ENCODE measurements around the gene RBM12.

RBM12 gene

GRCh38 chr20:35704514-35705261 lies 40.0 kb upstream of the RBM12 start:
- H3K4me3 ChIP-seq (ENCODE audit: low read depth in 1 of 2, low read length in 2 of 2): no peak overlapping the region
- H3K4me1 ChIP-seq (ENCODE audit: control insufficient read depth in 1 of 2, insufficient read depth in 2 of 2, low read length in 2 of 2): peaks cover 6 to 14% of the 10 kb centered on the region in 2 donors
- peaks cover 45 to 59% of the 10 kb centered on the region in 2 donors for H3K36me3 ChIP-seq (ENCODE audit: control insufficient read depth in 1 of 2, insufficient read depth in 2 of 2, low read length in 2 of 2)
- no peak overlapping the region for H3K27ac ChIP-seq (ENCODE audit: low read length)
- no peaks in the 10 kb centered on the region for H3K27me3 ChIP-seq (ENCODE audit: low read depth, low read length)
- H3K9me3 ChIP-seq (ENCODE audit: control insufficient read depth in 1 of 2, low read length in 2 of 2): no peaks in the 10 kb centered on the region

DNA sequence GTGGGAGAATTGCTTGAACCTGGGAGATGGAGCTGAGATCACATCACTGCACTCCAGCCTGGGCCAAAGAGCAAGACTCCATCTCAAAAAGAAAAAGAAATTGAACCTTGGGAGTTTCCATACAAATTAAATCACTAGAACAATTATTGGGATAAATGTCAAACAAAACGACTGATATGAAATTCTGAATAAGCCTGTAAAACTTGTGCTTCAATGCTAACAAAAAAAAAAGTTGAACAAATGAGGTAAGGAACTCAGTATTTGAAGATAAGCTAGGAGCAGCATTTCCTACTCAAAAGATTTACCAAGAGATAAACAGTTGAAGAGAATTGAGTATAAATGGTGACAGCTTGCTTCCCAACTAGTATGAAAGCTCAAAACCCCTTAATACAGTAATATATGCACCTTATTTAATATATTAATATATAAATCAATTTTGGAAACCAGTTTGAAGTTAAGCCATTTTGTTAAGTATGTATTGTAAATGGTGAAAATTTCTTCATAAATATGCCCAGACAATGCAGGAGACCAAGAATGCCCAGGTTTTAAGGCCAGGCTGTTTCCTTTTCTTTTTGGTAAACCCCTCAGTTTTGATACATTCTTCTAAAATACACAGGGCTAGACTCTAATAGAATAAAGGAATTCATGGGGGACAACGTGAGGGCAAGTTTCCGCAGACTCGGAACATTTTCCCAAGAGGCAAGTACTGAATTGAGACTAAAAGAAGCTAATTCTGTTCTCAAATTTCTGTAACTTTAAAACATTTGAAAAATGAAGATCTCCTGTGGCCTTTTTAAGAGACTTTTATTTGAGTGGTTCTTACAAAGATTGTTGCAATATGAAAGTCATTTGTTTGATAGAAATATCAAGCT lies 38.4 kb upstream of the RBM12 start:
- Histone ChIP-seq H3K4me1 (ENCODE audit: control insufficient read depth in 1 of 2, insufficient read depth in 2 of 2, low read length in 2 of 2) (peaks cover 8 to 14% of the 10 kb centered on the region in 2 donors), H3K27me3 (ENCODE audit: low read depth, low read length) (no peaks in the 10 kb centered on the region), H3K27ac (ENCODE audit: low read length) (no peak overlapping the region), H3K36me3 (ENCODE audit: control insufficient read depth in 1 of 2, insufficient read depth in 2 of 2, low read length in 2 of 2) (peaks cover 29 to 55% of the 10 kb centered on the region in 2 donors), H3K9me3 (ENCODE audit: control insufficient read depth in 1 of 2, low read length in 2 of 2) (no peaks in the 10 kb centered on the region), H3K4me3 (ENCODE audit: low read depth in 1 of 2, low read length in 2 of 2) (no peak overlapping the region)

GRCh38 chr20:35702051-35702823 lies 37.5 kb upstream of the RBM12 start:
- Histone ChIP-seq H3K36me3 (ENCODE audit: control insufficient read depth in 1 of 2, insufficient read depth in 2 of 2, low read length in 2 of 2) (peaks cover 28 to 50% of the 10 kb centered on the region in 2 donors), H3K4me1 (ENCODE audit: control insufficient read depth in 1 of 2, insufficient read depth in 2 of 2, low read length in 2 of 2) (peaks cover 12 to 22% of the 10 kb centered on the region in 2 donors), H3K9me3 (ENCODE audit: control insufficient read depth in 1 of 2, low read length in 2 of 2) (no peaks in the 10 kb centered on the region), H3K4me3 (ENCODE audit: low read depth in 1 of 2, low read length in 2 of 2) (no peak overlapping the region), H3K27me3 (ENCODE audit: low read depth, low read length) (no peaks in the 10 kb centered on the region), H3K27ac (ENCODE audit: low read length) (no peak overlapping the region)

DNA sequence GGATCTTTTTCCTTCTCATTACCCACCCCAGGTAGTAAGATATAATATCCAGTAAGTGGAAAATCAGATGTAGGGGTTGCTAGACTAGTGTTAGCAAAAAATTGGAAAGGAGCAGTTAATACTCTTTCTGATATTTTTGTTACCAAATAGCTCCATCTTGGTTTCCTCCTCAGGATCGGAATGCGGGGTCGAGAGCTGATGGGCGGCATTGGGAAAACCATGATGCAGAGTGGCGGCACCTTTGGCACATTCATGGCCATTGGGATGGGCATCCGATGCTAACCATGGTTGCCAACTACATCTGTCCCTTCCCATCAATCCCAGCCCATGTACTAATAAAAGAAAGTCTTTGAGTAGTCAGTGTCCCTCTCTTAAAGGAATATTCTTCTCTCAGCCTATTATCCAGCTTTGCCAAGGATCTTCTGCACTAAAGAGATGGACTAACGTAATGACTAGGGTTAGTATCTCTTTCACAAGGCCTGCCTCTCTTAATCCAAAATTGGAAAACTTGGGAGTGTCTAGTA lies 36.0 kb upstream of the RBM12 start:
- H3K9me3 ChIP-seq (ENCODE audit: control insufficient read depth in 1 of 2, low read length in 2 of 2): no peaks in the 10 kb centered on the region
- no peaks in the 10 kb centered on the region for H3K27me3 ChIP-seq (ENCODE audit: low read depth, low read length)
- H3K4me3 ChIP-seq (ENCODE audit: low read depth in 1 of 2, low read length in 2 of 2): no peak overlapping the region
- H3K27ac ChIP-seq (ENCODE audit: low read length): no peak overlapping the region
- H3K36me3 ChIP-seq (ENCODE audit: control insufficient read depth in 1 of 2, insufficient read depth in 2 of 2, low read length in 2 of 2): peaks cover 19 to 44% of the 10 kb centered on the region in 2 donors
- peaks cover 12 to 22% of the 10 kb centered on the region in 2 donors for H3K4me1 ChIP-seq (ENCODE audit: control insufficient read depth in 1 of 2, insufficient read depth in 2 of 2, low read length in 2 of 2)

DNA sequence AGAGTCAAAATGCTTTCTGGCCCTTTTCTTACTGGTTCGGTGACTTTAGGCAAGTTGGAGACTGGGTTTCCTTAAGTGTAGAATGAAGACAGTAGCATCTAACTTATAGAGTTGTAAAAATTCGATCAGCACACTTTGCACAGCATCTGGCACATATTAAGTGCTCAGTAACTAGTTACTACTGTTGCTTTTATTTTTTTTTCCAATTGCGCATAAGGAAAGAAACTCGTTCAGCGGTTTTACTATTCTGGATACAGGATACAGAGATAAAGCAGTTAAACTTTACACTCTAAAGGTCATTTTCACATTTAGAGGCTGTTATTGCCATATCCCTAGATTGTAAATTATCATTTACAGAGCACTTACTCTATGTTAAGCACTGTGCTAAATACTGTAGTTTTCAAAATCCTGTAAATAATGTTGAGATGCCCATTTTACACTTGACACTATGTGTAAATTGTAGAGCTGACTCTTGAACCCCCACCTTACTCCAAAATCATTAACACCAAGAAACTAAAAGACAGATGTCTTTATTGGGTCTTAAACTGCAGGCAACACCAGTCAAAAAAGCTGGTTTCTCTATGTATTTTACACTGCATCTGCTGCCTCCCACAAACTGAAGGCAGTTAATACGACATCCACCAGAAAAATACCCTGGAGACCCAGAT lies 35.4 kb upstream of the RBM12 start:
- Histone ChIP-seq H3K36me3 (ENCODE audit: control insufficient read depth in 1 of 2, insufficient read depth in 2 of 2, low read length in 2 of 2) (peaks cover 20 to 46% of the 10 kb centered on the region in 2 donors), H3K4me1 (ENCODE audit: control insufficient read depth in 1 of 2, insufficient read depth in 2 of 2, low read length in 2 of 2) (peaks cover 12 to 22% of the 10 kb centered on the region in 2 donors), H3K4me3 (ENCODE audit: low read depth in 1 of 2, low read length in 2 of 2) (peak overlapping the region; percentile 65 to 89), H3K9me3 (ENCODE audit: control insufficient read depth in 1 of 2, low read length in 2 of 2) (no peaks in the 10 kb centered on the region), H3K27me3 (ENCODE audit: low read depth, low read length) (no peaks in the 10 kb centered on the region), H3K27ac (ENCODE audit: low read length) (peak overlapping the region; percentile 78)

GRCh38 chr20:35699127-35699956 lies 34.6 kb upstream of the RBM12 start, which contains the start of the genes NFS1 and ROMO1:
TSS of gene NFS1 (minus strand) at chr20:35699352. CDS start at chr20:35699288, 64 bp downstream.
TSS of gene ROMO1 (plus strand) at chr20:35699405. CDS start at chr20:35699633, 228 bp downstream.
- Histone ChIP-seq H3K36me3 (ENCODE audit: control insufficient read depth in 1 of 2, insufficient read depth in 2 of 2, low read length in 2 of 2) (peaks cover 14 to 46% of the 10 kb centered on the region in 2 donors), H3K9me3 (ENCODE audit: control insufficient read depth in 1 of 2, low read length in 2 of 2) (no peaks in the 10 kb centered on the region), H3K4me1 (ENCODE audit: control insufficient read depth in 1 of 2, insufficient read depth in 2 of 2, low read length in 2 of 2) (peaks cover 12 to 22% of the 10 kb centered on the region in 2 donors), H3K4me3 (ENCODE audit: low read depth in 1 of 2, low read length in 2 of 2) (peak within 1 kb of the TSS; percentile 65 to 89), H3K27me3 (ENCODE audit: low read depth, low read length) (no peaks in the 10 kb centered on the region), H3K27ac (ENCODE audit: low read length) (peak within 1 kb of the TSS; percentile 78)

DNA sequence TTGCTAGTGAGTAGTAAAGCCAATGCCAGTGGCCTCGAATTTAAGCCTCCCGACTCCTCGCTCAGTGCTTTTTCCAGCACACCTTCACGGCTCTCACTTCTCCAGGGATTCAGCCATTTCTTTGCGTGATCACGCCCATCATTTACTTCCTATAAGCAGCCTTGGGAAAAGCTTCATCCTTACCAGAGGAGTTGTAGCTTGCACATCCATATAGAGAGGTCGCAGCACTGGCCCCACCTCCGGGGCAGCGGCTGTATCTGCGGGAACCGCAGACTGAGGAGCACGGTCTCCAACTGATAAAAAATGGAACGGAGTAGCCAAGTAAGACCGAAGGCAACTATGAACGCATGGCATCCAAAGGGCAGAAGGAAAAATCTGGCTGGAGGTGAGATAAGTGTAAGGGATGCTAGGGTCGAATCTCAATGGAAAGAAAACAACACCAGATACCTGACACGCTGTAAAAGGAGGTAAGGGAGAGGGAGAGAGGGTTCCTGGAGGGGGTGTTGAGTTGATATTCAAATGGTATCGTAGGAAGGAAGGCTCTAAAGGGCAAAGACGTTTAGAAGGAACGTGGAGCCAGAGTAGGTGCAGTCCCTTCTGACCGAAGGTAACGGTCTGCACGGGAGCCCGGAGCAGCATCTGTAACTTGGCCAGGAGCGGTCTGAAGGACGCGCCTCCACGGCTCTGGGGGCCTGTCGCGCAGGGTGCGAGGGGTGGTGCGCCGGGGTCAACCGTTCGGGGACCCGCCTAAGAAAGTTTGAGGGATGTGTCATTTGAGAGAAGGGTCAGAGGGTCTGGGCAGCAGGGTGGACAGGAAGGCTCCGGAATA lies 33.8 kb upstream of the RBM12 start:
- Histone ChIP-seq H3K9me3 (ENCODE audit: control insufficient read depth in 1 of 2, low read length in 2 of 2) (no peaks in the 10 kb centered on the region), H3K27ac (ENCODE audit: low read length) (peak overlapping the region; percentile 10), H3K4me1 (ENCODE audit: control insufficient read depth in 1 of 2, insufficient read depth in 2 of 2, low read length in 2 of 2) (peaks cover 12 to 22% of the 10 kb centered on the region in 2 donors), H3K27me3 (ENCODE audit: low read depth, low read length) (no peaks in the 10 kb centered on the region), H3K36me3 (ENCODE audit: control insufficient read depth in 1 of 2, insufficient read depth in 2 of 2, low read length in 2 of 2) (peaks cover 12 to 41% of the 10 kb centered on the region in 2 donors), H3K4me3 (ENCODE audit: low read depth in 1 of 2, low read length in 2 of 2) (peak overlapping the region; percentile 65 to 89)

- H3K27me3 ChIP-seq (ENCODE audit: low read depth, low read length): no peaks in the 10 kb centered on the region
- no peak overlapping the region for H3K27ac ChIP-seq (ENCODE audit: low read length)
- peaks cover 12 to 22% of the 10 kb centered on the region in 2 donors for H3K4me1 ChIP-seq (ENCODE audit: control insufficient read depth in 1 of 2, insufficient read depth in 2 of 2, low read length in 2 of 2)
- peaks cover 11 to 37% of the 10 kb centered on the region in 2 donors for H3K36me3 ChIP-seq (ENCODE audit: control insufficient read depth in 1 of 2, insufficient read depth in 2 of 2, low read length in 2 of 2)
- peak overlapping the region; percentile 65 to 89 for H3K4me3 ChIP-seq (ENCODE audit: low read depth in 1 of 2, low read length in 2 of 2)
- no peaks in the 10 kb centered on the region for H3K9me3 ChIP-seq (ENCODE audit: control insufficient read depth in 1 of 2, low read length in 2 of 2)
Observed at GRCh38 chr20:35697696-35698297, 33.1 kb upstream of the RBM12 start.

GRCh38 chr20:35695978-35696377 lies 31.3 kb upstream of the RBM12 start:
- Histone ChIP-seq H3K9me3 (ENCODE audit: control insufficient read depth in 1 of 2, low read length in 2 of 2) (no peaks in the 10 kb centered on the region), H3K4me1 (ENCODE audit: control insufficient read depth in 1 of 2, insufficient read depth in 2 of 2, low read length in 2 of 2) (peaks cover 12 to 22% of the 10 kb centered on the region in 2 donors), H3K27ac (ENCODE audit: low read length) (no peak overlapping the region), H3K4me3 (ENCODE audit: low read depth in 1 of 2, low read length in 2 of 2) (no peak overlapping the region), H3K36me3 (ENCODE audit: control insufficient read depth in 1 of 2, insufficient read depth in 2 of 2, low read length in 2 of 2) (peaks cover 6 to 29% of the 10 kb centered on the region in 2 donors), H3K27me3 (ENCODE audit: low read depth, low read length) (no peaks in the 10 kb centered on the region)
